Uterus (tissue), 4 donors: Measurements from ENCODE around the gene GLT6D1. TPM values are rescaled to one million over a fixed set of nuclear protein-coding genes. Genes with fewer than 3 reads are reported as not detected.
"Not testable (repeated sequence)": the region's sequence is repeated elsewhere in the genome, so short reads cannot be mapped to it uniquely, and the experiment has no call there.

Source experiments
- DNase-seq, 2 donors: peaks; one replicate each; pipeline ENCODE4 v3.0.0-alpha.2; 2019 to 2020
- H3K27ac ChIP-seq, 2 donors: fragments of 200-600 bp; sonication (generic); 1 replicate in 1 of 2; 2 replicates in 1 of 2; pipeline ENCODE4 v1.5.1; 2016 to 2018
- H3K27me3 ChIP-seq, 2 donors: fragments of 200-600 bp; sonication (generic); one replicate each; pipeline ENCODE4 v1.5.1; 2018 to 2019; ENCODE audit warnings: control low read depth in 1 of 2
- H3K36me3 ChIP-seq, 2 donors: fragments of 200-600 bp; sonication (generic); one replicate each; pipeline ENCODE4 v1.5.1; 2019; ENCODE audit warnings: control low read depth in 1 of 2
- H3K4me1 ChIP-seq, 2 donors: fragments of 200-600 bp; sonication (generic); one replicate each; pipeline ENCODE4 v1.5.1; 2018 to 2019; ENCODE audit warnings: control low read depth in 1 of 2
- H3K4me3 ChIP-seq, 2 donors: fragments of 200-600 bp; sonication (generic); 1 replicate in 1 of 2; 2 replicates in 1 of 2; pipeline ENCODE4 v1.5.1; 2018 to 2019; ENCODE audit warnings: mild to moderate bottlenecking in 1 of 2
- H3K9me3 ChIP-seq, 2 donors: fragments of 200-600 bp; sonication (generic); one replicate each; pipeline ENCODE4 v1.5.1; 2019; ENCODE audit warnings: control low read depth in 1 of 2
- POLR2A ChIP-seq, 2 donors: fragments of 450-650 bp; IDR thresholded peaks; one replicate each; pipeline ENCODE4 v1.6.1; 2016; ENCODE audit warnings: antibody characterized with exemption in 2 of 2, mild to moderate bottlenecking in 1 of 2, moderate library complexity in 1 of 2
- intact Hi-C: fragments of 100-400 bp; cut with DNase I; formaldehyde crosslinking; loops from one replicate; pipeline ENCODE4 v1.15.1; 2023; ENCODE audit warnings: low total_unique reads
- total RNA-seq, 4 donors: library from RNA; depleted of rRNA in 3 of 4; stranded (reverse); fragments of >200 nt in 3 of 4; gene quantifications; one replicate each; pipeline versions ENCODE4 v1.1.0 to v1.2.4, GENCODE V29; 2014 to 2023
- TF ChIP-seq, protein P1 (sequence below), 4 experiments: fragments of 200-600 bp in 2 of 4; fragments of 450-650 bp in 2 of 4; sonication (generic) in 2 of 4; IDR thresholded peaks; one replicate each; pipeline ENCODE4 v1.5.1; 2016 to 2019; ENCODE audit warnings: antibody characterized with exemption in 4 of 4, mild to moderate bottlenecking in 2 of 4, moderate library complexity in 1 of 4
- donor health status: DM: yes; HTN: yes; CAD: no.

GLT6D1 gene
- total RNA-seq, 4 donors from 2014 or later: not detected

DNA sequence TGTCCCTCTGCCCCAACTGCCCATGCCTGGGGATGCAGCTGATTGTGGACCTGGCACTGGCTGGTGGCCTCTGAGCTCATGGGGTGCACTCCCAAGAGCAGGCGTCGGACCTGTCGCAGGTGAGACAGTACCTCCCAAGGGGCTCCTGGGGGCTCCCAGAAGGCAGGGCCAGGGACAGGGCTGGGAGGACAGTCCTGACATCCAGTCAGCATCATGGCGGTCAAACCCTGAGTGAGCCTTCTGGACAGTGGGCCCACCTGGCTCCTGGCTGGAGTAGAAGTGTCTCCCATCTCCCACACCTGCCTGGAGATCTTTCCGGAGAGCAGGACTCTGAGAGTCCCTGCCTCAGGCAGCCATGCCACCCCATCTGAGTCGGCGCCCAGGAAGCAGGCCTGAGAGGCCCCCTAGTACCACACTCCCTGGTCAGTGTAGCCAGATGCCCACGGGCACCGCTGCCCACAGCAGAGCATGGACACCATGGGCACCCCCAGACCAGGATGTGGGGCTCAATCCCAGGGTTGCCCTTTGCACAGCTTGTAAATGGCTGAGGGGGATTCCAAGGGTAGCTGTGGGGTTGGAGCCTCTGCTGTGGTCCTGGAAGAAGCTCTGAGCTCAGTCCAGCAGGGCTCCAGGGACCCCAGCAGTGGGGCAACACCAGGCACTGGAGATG lies 30.4 kb upstream of the GLT6D1 start:
- Histone ChIP-seq H3K4me3 (no peak overlapping the region), H3K27me3 (no peaks in the 10 kb centered on the region), H3K27ac (no peak overlapping the region), H3K4me1 (no peaks in the 10 kb centered on the region), H3K9me3 (no peaks in the 10 kb centered on the region), H3K36me3 (no peaks in the 10 kb centered on the region)
- DNase-seq: no peak
- intact Hi-C loops: no loop called here
- TF ChIP-seq POLR2A (IDR thresholded peaks at IDR 0.05): no peak
- TF ChIP-seq, protein P1, sequence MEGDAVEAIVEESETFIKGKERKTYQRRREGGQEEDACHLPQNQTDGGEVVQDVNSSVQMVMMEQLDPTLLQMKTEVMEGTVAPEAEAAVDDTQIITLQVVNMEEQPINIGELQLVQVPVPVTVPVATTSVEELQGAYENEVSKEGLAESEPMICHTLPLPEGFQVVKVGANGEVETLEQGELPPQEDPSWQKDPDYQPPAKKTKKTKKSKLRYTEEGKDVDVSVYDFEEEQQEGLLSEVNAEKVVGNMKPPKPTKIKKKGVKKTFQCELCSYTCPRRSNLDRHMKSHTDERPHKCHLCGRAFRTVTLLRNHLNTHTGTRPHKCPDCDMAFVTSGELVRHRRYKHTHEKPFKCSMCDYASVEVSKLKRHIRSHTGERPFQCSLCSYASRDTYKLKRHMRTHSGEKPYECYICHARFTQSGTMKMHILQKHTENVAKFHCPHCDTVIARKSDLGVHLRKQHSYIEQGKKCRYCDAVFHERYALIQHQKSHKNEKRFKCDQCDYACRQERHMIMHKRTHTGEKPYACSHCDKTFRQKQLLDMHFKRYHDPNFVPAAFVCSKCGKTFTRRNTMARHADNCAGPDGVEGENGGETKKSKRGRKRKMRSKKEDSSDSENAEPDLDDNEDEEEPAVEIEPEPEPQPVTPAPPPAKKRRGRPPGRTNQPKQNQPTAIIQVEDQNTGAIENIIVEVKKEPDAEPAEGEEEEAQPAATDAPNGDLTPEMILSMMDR (IDR thresholded peaks at IDR 0.05): no peak

DNA sequence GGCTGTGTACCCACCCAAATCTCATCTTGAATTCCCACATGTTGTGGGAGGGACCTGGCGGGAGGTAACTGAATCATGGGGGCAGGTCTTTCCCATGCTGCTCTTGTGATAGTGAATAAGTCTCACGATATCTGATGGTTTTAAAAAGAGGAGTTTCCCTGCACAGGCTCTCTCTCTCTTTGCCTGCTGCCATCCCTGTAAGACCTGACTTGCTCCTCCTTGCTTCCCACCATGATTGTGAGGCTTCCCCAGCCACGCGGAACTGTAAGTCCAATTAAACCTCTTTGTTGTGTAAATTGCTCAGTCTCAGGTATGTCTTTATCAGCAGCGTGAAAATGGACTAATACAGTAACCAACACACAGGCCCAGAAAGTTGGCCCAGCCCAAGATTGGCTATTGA lies 29.7 kb upstream of the GLT6D1 start:
- DNase-seq, H3K4me1 ChIP-seq, H3K27me3 ChIP-seq, intact Hi-C loops, H3K27ac ChIP-seq, H3K4me3 ChIP-seq, H3K9me3 ChIP-seq, H3K36me3 ChIP-seq: not testable (repeated sequence)

DNA sequence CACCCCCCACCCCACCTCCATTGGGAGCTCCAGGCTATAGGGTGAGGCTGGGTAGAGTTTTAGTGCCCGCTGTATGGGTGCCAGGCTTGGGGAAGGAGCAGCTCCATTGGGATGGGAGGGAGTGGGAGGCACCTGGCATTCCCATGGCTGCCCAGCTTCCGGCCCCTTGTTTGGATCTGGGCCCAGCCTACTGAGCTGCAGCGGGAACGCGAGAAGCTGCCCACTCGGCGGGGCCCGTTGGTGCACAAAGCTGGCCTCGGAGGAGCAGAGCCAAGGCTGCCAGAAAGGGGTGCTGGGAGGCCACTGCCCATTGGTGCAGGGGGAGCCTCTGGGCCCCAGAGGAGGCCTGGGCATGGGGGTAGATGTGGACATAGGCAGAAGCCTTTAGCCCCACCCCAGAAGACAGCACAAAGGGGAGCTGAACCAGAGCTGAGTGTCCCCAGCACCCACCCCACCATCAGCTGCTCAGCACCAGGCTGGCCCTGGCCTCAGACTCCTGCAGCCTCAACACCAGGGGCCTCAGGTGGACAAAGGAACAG lies 28.2 kb upstream of the GLT6D1 start:
- DNase-seq: no peak
- Histone ChIP-seq H3K9me3 (no peaks in the 10 kb centered on the region), H3K4me3 (no peak overlapping the region), H3K4me1 (no peaks in the 10 kb centered on the region), H3K36me3 (no peaks in the 10 kb centered on the region), H3K27ac (no peak overlapping the region), H3K27me3 (no peaks in the 10 kb centered on the region)
- intact Hi-C loops: no loop called here
- TF ChIP-seq, protein P1 (IDR thresholded peaks at IDR 0.05): no peak
- no peak for TF ChIP-seq POLR2A (IDR thresholded peaks at IDR 0.05)

DNA sequence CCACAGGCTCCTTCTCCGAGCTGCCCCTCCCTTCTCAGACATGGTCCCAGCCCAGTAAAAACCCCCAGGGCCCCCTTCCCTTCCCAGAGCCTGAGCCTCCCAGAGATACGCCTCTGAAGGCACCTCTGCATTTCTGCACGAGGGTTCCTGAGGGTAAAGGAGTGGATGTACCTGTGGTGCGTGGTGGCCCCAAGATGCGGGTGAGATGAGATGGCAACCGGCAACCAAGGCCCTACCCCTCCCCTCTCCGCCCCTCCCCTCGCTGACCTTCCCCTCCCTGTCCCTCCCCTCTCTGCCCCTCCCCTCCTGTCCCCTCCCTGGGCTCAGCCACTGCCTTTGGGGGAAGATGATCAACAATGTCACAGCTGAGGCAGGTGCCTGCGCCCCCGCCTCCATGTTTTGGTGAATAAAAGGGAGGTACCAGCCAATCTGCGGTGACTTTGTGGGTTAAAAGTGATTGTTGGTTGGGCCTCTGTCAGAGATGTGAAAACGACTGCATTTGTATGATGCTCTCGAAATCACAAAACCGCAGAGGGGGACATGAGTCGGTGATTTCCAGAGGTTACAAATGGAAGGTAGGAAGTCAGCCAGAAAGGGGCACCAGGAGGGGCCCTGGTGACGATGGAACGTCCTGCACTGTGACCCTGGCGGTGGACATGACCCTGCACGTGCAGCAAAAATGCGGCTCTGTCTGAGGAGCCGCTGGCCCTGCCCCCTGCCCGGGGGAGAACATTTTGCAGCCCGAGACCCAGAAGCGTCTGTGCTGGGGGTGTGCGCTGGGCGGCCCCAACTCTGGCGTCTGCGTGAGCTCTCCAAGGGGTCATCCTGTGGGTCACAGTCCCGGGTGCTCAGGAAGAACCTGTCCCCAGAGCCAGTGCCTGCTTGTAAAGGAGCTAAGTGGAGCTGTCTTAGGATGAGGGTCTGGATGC lies 27.5 kb upstream of the GLT6D1 start:
- no peaks in the 10 kb centered on the region for H3K36me3 ChIP-seq
- H3K9me3 ChIP-seq: no peaks in the 10 kb centered on the region
- H3K27me3 ChIP-seq: no peaks in the 10 kb centered on the region
- no peak overlapping the region for H3K27ac ChIP-seq
- DNase-seq: no peak
- no peak overlapping the region for H3K4me3 ChIP-seq
- intact Hi-C loops: no loop called here
- H3K4me1 ChIP-seq: no peaks in the 10 kb centered on the region
- TF ChIP-seq, protein P1 (IDR thresholded peaks at IDR 0.05): no peak
- no peak for TF ChIP-seq POLR2A (IDR thresholded peaks at IDR 0.05)

DNA sequence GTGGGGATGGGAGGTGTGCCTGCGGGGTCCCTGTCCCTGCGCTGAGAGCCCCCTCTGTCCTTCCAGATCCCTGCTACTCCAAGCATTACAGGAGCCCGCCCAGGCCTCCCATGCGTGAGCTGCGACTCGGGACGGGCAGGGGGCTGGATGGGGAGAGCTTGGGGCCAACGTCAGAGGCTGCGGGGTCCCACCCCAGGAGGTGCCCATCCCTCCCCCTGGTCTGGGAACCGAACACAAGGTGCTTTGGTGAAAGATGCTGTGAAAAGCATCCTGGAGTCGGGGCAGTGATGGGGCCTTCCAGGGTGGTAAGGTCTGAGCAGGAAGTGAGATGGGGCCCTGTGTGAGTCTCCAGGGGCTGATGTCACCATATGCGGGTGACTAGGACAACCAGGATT lies 26.5 kb upstream of the GLT6D1 start:
- intact Hi-C loops: no loop called here
- DNase-seq: no peak
- Histone ChIP-seq H3K27ac (no peak overlapping the region), H3K9me3 (no peaks in the 10 kb centered on the region), H3K4me3 (no peak overlapping the region), H3K4me1 (no peaks in the 10 kb centered on the region), H3K27me3 (no peaks in the 10 kb centered on the region), H3K36me3 (no peaks in the 10 kb centered on the region)
- TF ChIP-seq POLR2A (IDR thresholded peaks at IDR 0.05): no peak
- TF ChIP-seq, protein P1 (IDR thresholded peaks at IDR 0.05): no peak
